Astrocyte (in vitro differentiated cells and primary cell): ENCODE measurements around the gene SSH2. TPM values are rescaled to one million over a fixed set of nuclear protein-coding genes. Genes with fewer than 3 reads are reported as not detected.
"Not testable (repeated sequence)": the region's sequence is repeated elsewhere in the genome, so short reads cannot be mapped to it uniquely, and the experiment has no call there.

Experiments used
- DNase-seq: peaks from one replicate; pipeline ENCODE4 v3.0.0-alpha.2; 2010; ENCODE audit warnings: low read depth
- FAIRE-seq: peaks from 2 replicates; lab custom pipeline; 2011; peaks lifted over from hg19 to GRCh38; lab: Jason Lieb, UNC
- H2AFZ ChIP-seq: 2 replicates; pipeline ENCODE4 v1.6.0; 2012; ENCODE audit warnings: low read depth, low read length, inconsistent platforms
- H3K27ac ChIP-seq: 2 replicates; pipeline ENCODE4 v1.5.1; 2011; ENCODE audit warnings: low read depth, low read length, inconsistent platforms
- H3K27me3 ChIP-seq: 2 replicates; pipeline ENCODE4 v1.6.0; 2011; ENCODE audit warnings: low read length, inconsistent platforms; ENCODE audit not compliant: insufficient read depth
- H3K36me3 ChIP-seq: 2 replicates; pipeline ENCODE4 v1.5.1; 2011; ENCODE audit warnings: low read length, inconsistent platforms; ENCODE audit not compliant: insufficient read depth
- H3K4me1 ChIP-seq: 2 replicates; pipeline ENCODE4 v1.5.1; 2011; ENCODE audit warnings: low read length, inconsistent platforms; ENCODE audit not compliant: insufficient read depth
- H3K4me2 ChIP-seq: 2 replicates; pipeline ENCODE4 v1.6.0; 2012; ENCODE audit warnings: low read length, inconsistent platforms
- H3K4me3 ChIP-seq: 2 replicates; pipeline ENCODE4 v1.5.1; 2011; ENCODE audit warnings: low read depth, mild to moderate bottlenecking, low read length, inconsistent platforms; ENCODE audit not compliant: insufficient read depth
- H3K79me2 ChIP-seq: 2 replicates; pipeline ENCODE4 v1.6.0; 2012; ENCODE audit warnings: mild to moderate bottlenecking, low read length, inconsistent platforms; ENCODE audit not compliant: insufficient read depth
- H3K9ac ChIP-seq: 2 replicates; pipeline ENCODE4 v1.6.0; 2012; ENCODE audit warnings: mild to moderate bottlenecking, low read length, inconsistent platforms
- H3K9me3 ChIP-seq: 2 replicates; pipeline ENCODE4 v1.5.1; 2012; ENCODE audit warnings: low read depth, mild to moderate bottlenecking, low read length, inconsistent platforms; ENCODE audit not compliant: insufficient read depth
- H4K20me1 ChIP-seq: 2 replicates; pipeline ENCODE4 v1.6.0; 2012; ENCODE audit warnings: low read length, inconsistent platforms; ENCODE audit not compliant: insufficient read depth
- H3K27ac Mint-ChIP-seq: one replicate; pipeline ENCODE4 v1.8.0; 2021; ENCODE audit warnings: mild to moderate bottlenecking, mixed read lengths; ENCODE audit not compliant: unreplicated experiment
- H3K27me3 Mint-ChIP-seq: one replicate; pipeline ENCODE4 v1.8.0; 2021; ENCODE audit warnings: low read depth, mixed read lengths; ENCODE audit not compliant: unreplicated experiment
- H3K36me3 Mint-ChIP-seq: one replicate; pipeline ENCODE4 v1.8.0; 2021; ENCODE audit warnings: low read depth, mixed read lengths; ENCODE audit not compliant: unreplicated experiment
- H3K4me1 Mint-ChIP-seq: one replicate; pipeline ENCODE4 v1.8.0; 2021; ENCODE audit warnings: low read depth, mixed read lengths; ENCODE audit not compliant: unreplicated experiment
- H3K4me3 Mint-ChIP-seq: one replicate; pipeline ENCODE4 v1.8.0; 2021; ENCODE audit warnings: mild to moderate bottlenecking, moderate library complexity, mixed read lengths; ENCODE audit not compliant: unreplicated experiment
- H3K9me3 Mint-ChIP-seq: one replicate; pipeline ENCODE4 v1.8.0; 2021; ENCODE audit warnings: mild to moderate bottlenecking, mixed read lengths; ENCODE audit not compliant: unreplicated experiment
- CTCF ChIP-seq: IDR thresholded peaks from 2 replicates; pipeline ENCODE4 v1.5.1; 2011; ENCODE audit warnings: low read depth, mild to moderate bottlenecking, inconsistent platforms, low read length, moderate library complexity; ENCODE audit not compliant: insufficient read depth
- EZH2 ChIP-seq: IDR thresholded peaks from 2 replicates; pipeline ENCODE4 v1.6.1; 2012; ENCODE audit warnings: mild to moderate bottlenecking, low read length, inconsistent platforms; ENCODE audit not compliant: insufficient read depth
- total RNA-seq: library from RNA; stranded (reverse); gene quantifications from 2 replicates; pipeline ENCODE4 v1.2.1, GENCODE V29; 2021

SSH2 gene
- total RNA-seq, 1 donor from 2014 or later, result 31.1 TPM

GRCh38 chr17:29959658-29960337, 29.8 kb upstream of the SSH2 start:
- H3K27ac Mint-ChIP-seq, result peak overlapping the region; percentile 41
- no peak overlapping the region for H2AFZ ChIP-seq
- FAIRE-seq, result no peak

GRCh38 chr17:29958947-29959657, 29.1 kb upstream of the SSH2 start:
- H3K36me3 ChIP-seq, result no peaks in the 10 kb centered on the region
- DNase-seq (peak; percentile 52), FAIRE-seq (no peak)
- Mint-ChIP-seq H3K4me3 (no peak overlapping the region), H3K36me3 (no peaks in the 10 kb centered on the region), H3K4me1 (peaks cover 2% of the 10 kb centered on the region), H3K27me3 (no peaks in the 10 kb centered on the region), H3K27ac (no peak overlapping the region), H3K9me3 (peaks cover 17% of the 10 kb centered on the region)
- peaks cover 7% of the 10 kb centered on the region for H3K4me1 ChIP-seq
- no peak for TF ChIP-seq CTCF
- no peak for TF ChIP-seq EZH2
- no peaks in the 10 kb centered on the region for H3K27me3 ChIP-seq
- no peaks in the 10 kb centered on the region for H4K20me1 ChIP-seq
- H3K9me3 ChIP-seq, result peaks cover 7% of the 10 kb centered on the region
- no peak overlapping the region for H3K4me3 ChIP-seq
- H3K9ac ChIP-seq, result no peak overlapping the region
- H3K79me2 ChIP-seq, result no peaks in the 10 kb centered on the region
- H3K4me2 ChIP-seq, result peak overlapping the region; percentile 47
- H2AFZ ChIP-seq, result peak overlapping the region; percentile 11
- no peak overlapping the region for H3K27ac ChIP-seq

More at GRCh38 chr17:29959658-29960337, 29.8 kb upstream of the SSH2 start:
- peaks cover 7% of the 10 kb centered on the region for H3K4me1 ChIP-seq
- H3K9ac ChIP-seq, result no peak overlapping the region
- H3K9me3 Mint-ChIP-seq, result peaks cover 17% of the 10 kb centered on the region
- TF ChIP-seq EZH2 (no peak), CTCF (no peak)
- H3K79me2 ChIP-seq, result no peaks in the 10 kb centered on the region
- H3K4me1 Mint-ChIP-seq, result peaks cover 2% of the 10 kb centered on the region
- H3K27me3 ChIP-seq, result no peaks in the 10 kb centered on the region
- DNase-seq, result no peak
- H3K4me3 ChIP-seq, result no peak overlapping the region
- H4K20me1 ChIP-seq, result no peaks in the 10 kb centered on the region
- no peaks in the 10 kb centered on the region for H3K27me3 Mint-ChIP-seq
- no peak overlapping the region for H3K27ac ChIP-seq
- no peak overlapping the region for H3K4me3 Mint-ChIP-seq
- H3K9me3 ChIP-seq, result peaks cover under 1% of the 10 kb centered on the region
- peak overlapping the region; percentile 47 for H3K4me2 ChIP-seq
- no peaks in the 10 kb centered on the region for H3K36me3 ChIP-seq
- peaks cover 2% of the 10 kb centered on the region for H3K36me3 Mint-ChIP-seq

GRCh38 chr17:29957488-29957887, 27.5 kb upstream of the SSH2 start:
- not testable (repeated sequence) for H3K4me1 ChIP-seq, H3K27me3 Mint-ChIP-seq, DNase-seq, H2AFZ ChIP-seq, H3K27ac Mint-ChIP-seq, H3K27me3 ChIP-seq, H3K27ac ChIP-seq, H3K79me2 ChIP-seq, H3K4me3 ChIP-seq, H4K20me1 ChIP-seq, H3K36me3 ChIP-seq, H3K9me3 ChIP-seq, H3K9ac ChIP-seq, H3K4me2 ChIP-seq, H3K36me3 Mint-ChIP-seq, H3K4me1 Mint-ChIP-seq, H3K4me3 Mint-ChIP-seq, FAIRE-seq
- H3K9me3 Mint-ChIP-seq, result peaks cover 22% of the 10 kb centered on the region
